Loucy (cell line): Measurements from ENCODE around the gene SRRM3.

ENCODE experiments used
- EZH2phosphoT487 ChIP-seq: fragments of 200-600 bp; IDR thresholded peaks from 2 replicates; pipeline ENCODE4 v1.6.1; 2018; ENCODE audit warnings: antibody characterized with exemption, mild to moderate bottlenecking, moderate library complexity, borderline replicate concordance
- TF ChIP-seq, protein P1 (sequence below): fragments of 200-600 bp; sonication (generic); conservative IDR thresholded peaks from 2 replicates; pipeline ENCODE4 v1.5.1; 2014; ENCODE audit warnings: mild to moderate bottlenecking, antibody characterized with exemption, low read length

DNA sequence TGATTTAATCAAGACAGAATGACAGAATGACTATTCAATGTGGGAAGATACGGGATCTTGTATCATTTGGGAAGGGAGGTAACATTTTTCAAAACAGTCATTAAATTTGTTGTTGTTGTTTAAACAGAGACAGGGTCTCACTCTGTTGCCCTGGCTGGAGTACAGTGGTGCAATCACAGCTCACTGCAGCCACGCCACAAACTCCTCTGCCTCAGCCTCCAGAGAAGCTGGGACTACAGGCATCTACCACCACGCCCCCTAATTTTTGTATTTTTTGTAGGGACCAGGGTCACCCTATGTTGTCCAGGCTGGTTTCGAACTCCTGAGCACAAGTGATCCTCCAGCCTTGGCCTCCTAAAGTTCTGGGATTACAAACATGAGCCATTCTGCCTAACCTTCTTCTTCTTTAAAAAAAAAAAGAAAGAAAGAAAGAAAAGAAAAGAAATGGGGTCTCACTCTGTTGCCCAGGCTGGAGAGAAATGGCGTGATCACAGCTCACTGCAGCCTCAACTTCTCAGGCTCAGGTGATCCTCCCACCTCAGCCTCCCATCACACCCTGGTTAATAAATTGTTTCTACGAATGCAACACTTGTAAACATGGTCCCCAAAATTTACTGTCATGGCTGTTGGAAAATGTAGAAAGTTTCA is 132.7 kb downstream of the SRRM3 start:
- TF ChIP-seq, protein P1, sequence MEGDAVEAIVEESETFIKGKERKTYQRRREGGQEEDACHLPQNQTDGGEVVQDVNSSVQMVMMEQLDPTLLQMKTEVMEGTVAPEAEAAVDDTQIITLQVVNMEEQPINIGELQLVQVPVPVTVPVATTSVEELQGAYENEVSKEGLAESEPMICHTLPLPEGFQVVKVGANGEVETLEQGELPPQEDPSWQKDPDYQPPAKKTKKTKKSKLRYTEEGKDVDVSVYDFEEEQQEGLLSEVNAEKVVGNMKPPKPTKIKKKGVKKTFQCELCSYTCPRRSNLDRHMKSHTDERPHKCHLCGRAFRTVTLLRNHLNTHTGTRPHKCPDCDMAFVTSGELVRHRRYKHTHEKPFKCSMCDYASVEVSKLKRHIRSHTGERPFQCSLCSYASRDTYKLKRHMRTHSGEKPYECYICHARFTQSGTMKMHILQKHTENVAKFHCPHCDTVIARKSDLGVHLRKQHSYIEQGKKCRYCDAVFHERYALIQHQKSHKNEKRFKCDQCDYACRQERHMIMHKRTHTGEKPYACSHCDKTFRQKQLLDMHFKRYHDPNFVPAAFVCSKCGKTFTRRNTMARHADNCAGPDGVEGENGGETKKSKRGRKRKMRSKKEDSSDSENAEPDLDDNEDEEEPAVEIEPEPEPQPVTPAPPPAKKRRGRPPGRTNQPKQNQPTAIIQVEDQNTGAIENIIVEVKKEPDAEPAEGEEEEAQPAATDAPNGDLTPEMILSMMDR, result no peak
- no peak for TF ChIP-seq EZH2phosphoT487
